Activated T-cell treated with anti-CD3 and anti-CD28 coated beads, Interleukin-2, amount 50 U/mL, for 1 hour (primary cell): ENCODE measurements around the gene VSIG8.

Source experiments
- DNase-seq: peaks from one replicate; pipeline ENCODE4 v3.0.0-alpha.2; 2020

VSIG8 gene

DNA sequence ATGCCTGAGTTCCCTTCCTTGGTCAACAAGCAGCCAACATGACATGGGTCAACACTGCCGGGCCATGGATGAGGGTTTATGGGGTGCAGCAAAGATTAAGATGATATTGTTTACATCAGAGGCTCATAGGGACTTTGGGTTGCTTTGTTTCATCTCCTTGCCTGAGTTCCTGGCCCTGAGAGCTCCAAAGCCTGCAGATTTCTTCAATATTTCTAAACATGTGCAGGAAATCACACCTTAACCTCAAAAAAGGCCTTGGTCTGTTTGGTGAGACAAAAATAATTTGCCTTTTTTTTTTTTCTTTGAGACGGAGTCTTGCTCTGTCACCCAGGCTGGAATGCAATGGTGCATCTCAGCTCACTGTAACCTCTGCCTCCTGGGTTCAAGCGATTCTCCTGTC lies 34.9 kb downstream of the VSIG8 start:
- DNase-seq, result no peak

DNA sequence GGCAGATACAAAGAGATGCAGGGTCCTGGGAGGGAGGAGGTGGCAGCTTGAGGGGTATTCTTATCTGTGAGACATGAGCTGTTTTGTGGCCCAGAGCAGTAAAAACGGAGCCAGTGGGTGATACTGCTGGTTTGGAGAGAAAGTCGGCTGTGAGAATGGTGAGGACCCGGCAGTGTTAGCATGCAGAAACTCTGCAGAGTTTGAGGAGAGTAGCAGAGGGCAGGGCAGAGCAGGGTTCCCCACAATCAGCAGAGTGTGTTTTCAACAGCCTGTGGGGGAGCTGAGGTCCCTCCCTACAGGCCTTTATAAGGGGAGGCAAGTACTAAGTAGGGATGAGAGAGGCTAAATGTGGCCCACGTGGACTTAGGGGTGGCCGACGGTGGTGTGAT lies 35.4 kb downstream of the VSIG8 start:
- no peak for DNase-seq

DNA sequence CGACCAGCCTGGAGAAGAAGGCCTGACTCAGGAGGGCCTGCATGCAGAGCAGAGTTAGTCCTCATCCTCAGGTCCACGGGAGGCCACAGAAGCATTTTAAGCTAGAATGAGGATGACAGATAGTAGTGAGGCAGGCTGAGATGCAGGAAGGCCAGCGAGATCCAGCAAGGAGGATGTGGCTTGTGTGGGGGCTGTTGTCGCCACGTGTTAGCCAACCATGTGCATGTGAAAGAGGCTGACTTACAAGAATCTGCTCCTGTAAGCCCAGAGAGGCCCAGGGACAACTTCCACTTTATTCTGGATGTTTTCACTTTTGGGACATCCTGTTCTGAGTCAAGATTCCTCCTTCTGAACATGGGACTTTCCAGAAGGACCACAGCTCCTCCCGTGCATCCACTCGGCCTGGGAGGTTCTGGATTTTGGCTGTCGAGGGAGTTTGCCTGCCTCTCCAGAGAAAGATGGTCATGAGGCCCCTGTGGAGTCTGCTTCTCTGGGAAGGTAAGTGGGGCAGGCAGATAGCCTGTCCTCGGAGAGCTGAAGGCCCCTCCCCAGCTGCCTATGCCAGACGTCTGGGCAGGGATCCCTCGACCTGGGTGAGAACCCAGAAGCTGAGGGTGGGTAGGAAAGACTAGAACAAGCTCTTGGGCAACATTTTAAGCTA lies 35.9 kb downstream of the VSIG8 start, which contains the start of gene SLAMF8:
SLAMF8 (plus strand) TSS at position 433 of the 661 bp plus-strand sequence; CDS start at position 459, 26 bp downstream.
- DNase-seq, result peak; percentile 30

DNA sequence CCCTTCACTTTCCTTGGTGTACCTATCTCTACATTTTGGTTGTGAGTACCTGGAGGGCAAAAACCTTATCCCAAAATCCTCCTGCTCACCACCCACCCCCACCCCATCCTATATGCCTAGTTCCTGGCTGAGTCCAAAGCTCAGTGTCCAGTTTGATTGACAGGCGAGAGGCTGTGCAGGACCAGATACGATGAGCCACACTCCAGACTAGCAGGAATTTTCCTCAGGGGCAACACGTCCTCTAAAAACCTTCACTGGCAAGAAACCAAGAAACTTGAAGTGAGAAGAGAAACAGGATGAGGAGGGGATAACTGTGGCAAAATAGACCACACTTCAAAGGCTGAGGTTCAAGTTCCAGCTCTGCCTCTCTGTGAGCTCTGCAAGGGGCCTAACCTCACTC lies 36.9 kb downstream of the VSIG8 start:
- no peak for DNase-seq

DNA sequence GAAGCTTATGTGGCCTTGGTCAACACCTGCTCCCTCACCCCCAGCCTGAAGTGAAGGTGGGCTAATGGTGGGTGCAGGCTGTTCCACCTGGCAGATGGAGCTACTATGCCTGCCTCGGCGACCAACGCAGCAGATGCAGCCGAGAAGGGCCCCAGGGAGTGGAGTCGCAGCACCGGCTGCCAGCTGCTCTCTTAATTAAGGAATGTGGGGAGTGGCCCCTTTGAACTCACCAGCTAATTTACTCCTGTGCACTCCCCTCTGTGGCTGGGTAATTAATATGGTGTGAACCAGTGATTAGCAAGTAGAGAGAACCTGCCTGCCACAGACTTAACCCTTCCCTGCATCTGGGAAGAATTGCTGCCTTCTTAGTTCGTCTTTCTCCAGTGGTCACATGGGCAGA lies 39.1 kb downstream of the VSIG8 start:
- no peak for DNase-seq

DNA sequence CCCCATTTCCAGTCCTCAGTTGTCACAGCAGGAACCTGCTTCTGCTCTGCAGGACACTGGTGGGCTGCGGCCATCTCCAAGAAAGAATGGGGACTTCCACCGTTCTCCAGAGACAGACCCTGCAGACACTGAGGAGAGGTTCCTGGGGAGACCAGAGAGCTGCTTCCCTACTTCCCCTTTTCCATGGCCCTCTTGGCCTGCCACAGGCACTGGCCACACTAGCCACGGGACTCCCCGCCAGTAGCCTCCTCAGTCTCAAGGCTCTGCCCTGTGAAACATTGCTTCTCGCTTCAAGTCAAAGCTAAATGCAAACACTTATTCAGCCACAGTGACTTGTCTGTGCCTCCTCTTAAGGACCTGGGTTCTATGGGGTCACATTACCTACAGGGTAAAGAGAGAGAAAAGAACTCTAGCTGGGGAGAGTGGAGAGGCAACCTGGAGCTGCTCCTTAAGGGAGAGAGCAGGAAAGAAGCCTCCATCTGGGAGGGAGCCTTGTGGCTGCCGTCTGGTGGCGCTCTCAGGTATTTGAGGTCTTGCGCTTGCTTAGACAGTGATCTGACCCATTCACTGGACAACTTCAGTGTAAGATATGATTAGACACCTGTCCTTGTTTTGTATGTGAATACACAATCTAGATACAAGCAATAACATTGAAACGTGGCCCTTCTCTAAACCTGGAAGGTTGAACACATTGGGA lies 41.1 kb downstream of the VSIG8 start:
- DNase-seq, result peak; percentile 35

DNA sequence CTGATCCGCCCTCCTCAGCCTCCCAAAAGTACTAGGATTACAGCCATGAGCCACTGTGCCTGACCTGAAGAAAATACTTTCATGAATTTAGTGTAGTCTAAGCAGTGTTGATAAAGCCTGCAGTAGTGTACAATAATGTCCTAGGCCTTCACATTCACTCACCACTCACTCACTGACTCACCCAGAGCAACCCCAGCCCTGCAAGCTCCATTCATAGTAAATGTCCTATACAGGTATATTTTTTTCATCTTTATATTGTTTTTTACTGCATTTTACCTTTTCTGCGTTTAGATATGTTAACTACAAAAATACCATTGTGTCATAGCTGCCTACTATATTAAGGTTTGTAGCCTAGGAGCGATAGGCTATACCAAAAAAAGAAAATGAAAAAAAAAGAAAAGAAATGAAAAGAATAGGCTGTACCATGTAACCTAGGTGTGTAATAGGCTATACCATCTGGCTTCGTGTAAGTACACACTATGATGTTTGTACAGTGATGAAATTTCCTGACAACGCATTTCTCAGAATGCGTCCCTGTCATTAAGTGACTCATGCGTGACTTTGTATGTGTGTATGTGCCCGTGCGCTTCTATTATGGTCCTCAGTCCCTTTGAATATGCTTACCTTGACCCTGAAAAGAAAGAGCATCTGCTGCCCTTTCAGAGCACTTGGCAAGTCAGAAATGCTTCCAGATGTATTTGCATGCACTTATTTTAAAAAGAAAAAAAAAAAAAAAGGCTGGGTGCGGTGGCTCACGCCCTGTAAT lies 45.0 kb downstream of the VSIG8 start:
- DNase-seq, result no peak

DNA sequence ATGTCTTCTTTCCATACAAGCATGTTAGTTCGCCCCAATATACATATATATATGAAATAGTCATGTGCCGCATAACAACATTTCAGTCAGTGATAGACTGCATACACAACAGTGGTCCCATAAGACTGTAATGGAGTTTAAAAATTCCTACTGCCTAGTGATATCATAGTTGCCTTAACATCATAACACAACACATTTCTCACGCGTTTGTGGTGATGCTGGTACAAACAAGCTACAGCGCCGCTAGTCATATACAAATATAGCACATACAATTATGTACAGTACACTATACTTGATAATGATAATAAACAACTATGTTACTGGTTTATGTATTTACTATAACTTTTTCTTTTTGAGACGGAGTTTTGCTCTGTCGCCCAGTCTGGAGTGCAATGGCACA lies 46.5 kb downstream of the VSIG8 start:
- DNase-seq, result no peak

DNA sequence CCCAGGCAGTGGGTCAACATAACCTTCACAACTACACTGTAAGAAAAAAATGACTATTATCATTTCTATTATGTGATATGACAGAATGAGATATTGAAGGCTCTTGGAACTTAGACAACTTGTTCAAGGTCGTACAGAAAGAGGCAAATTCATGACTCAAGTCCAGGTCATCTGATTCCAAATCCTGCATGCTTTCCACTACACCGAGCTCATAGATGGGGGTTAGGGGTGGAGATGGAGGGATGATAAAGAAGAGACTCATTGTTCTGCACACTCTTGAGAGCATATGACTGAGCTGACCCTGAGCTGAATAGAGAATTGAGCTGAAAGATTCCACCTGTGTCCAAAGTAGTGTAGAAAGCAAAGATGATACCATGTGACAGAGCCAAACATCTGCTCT lies 57.5 kb downstream of the VSIG8 start:
- DNase-seq, result no peak
